ENCODE data around the gene SH2D3A. TPM values are rescaled to one million over a fixed set of nuclear protein-coding genes. Genes with fewer than 3 reads are reported as not detected.

Gene SH2D3A
- total and polyA plus RNA-seq, 2 of the 4 experiments (the other 2 are of a cell fraction) = under 0.01 to 0.09 TPM

DNA sequence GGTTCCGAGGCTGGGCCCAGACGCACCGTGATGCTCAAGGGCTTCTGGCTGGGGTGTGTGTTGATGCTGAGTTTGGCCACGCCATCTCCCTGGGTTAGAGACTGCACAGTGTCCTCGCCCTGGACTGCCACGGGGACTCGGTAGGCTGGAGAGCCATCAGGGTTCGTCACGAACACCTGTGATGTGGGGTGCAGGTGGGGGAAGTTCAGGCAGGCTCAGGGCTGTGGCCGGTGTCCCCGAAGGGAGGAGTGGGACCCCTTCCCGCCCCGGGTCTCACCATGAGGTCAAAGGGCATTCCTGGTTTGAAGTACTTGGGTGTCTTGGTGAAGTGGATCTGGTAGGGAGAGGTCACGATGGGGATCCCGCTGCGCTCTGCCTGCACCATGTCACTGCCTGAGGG, 55.0 kb downstream of the SH2D3A start:
- Histone ChIP-seq H3K18ac (ENCODE audit: low read depth, low read length) (no peak overlapping the region), H2AFZ (replicated peaks; ENCODE audit: low read length, poor library complexity) (no peak overlapping the region), H4K5ac (ENCODE audit: low read depth, low read length) (no peak overlapping the region), H4K20me1 (ENCODE audit: insufficient read depth, low read length) (no peaks in the 10 kb centered on the region), H3K27ac (ENCODE audit: insufficient read depth, low read length) (no peak overlapping the region), H3K14ac (replicated peaks; ENCODE audit: low read depth, low read length) (no peak overlapping the region), H3K23ac (ENCODE audit: low read depth, low read length) (no peak overlapping the region), H3K4me3 (ENCODE audit: insufficient read depth, low read depth, low read length) (no peak overlapping the region), H2BK120ac (ENCODE audit: low read depth, low read length) (no peak overlapping the region), H2BK5ac (ENCODE audit: low read depth, low read length, poor library complexity, severe bottlenecking) (no peak overlapping the region), H4K8ac (ENCODE audit: low read depth in 2 of 2, low read length in 2 of 2) (no peak overlapping the region), H3K36me3 (ENCODE audit: control insufficient read depth, insufficient read depth, low read length) (no peaks in the 10 kb centered on the region), H2BK15ac (ENCODE audit: low read depth, low read length) (no peak overlapping the region), H4K91ac (ENCODE audit: insufficient read depth, low read depth, low read length) (no peak overlapping the region), H2AK9ac (replicated peaks; ENCODE audit: low read depth, low read length, poor library complexity) (no peak overlapping the region), H3K9ac (ENCODE audit: low read depth, low read length) (no peak overlapping the region), H2AK5ac (ENCODE audit: low read depth, low read length) (no peak overlapping the region), H3K79me1 (ENCODE audit: low read depth in 1 of 2, low read length in 2 of 2) (no peaks in the 10 kb centered on the region), H3K4ac (ENCODE audit: low read depth, low read length) (no peak overlapping the region), H3K4me2 (ENCODE audit: low read depth, low read length) (no peak overlapping the region), H3K56ac (ENCODE audit: extremely low read depth, insufficient read depth, low read length) (no peak overlapping the region), H3K27me3 (ENCODE audit: control insufficient read depth, insufficient read depth, low read length) (peaks cover 2% of the 10 kb centered on the region; the same call in 1 of the 2 replicates), H3K9me1 (ENCODE audit: insufficient read depth, low read length) (no peaks in the 10 kb centered on the region), H2BK20ac (ENCODE audit: low read depth, low read length) (no peak overlapping the region), H3K9me3 (ENCODE audit: control insufficient read depth, insufficient read depth, low read length) (no peaks in the 10 kb centered on the region; the same call in 1 of the 2 replicates), H3K4me1 (ENCODE audit: control insufficient read depth, insufficient read depth, low read length) (no peaks in the 10 kb centered on the region)
- ATAC-seq (ENCODE audit: low read depth) = no peak
- intact Hi-C loops (cut with micrococcal nuclease) = no loop called here
- dilution Hi-C loops (cut with HindIII; ENCODE audit: low sequenced_read_pairs, unreplicated experiment) = no loop called here
- ChIA-PET POLR2A (ENCODE audit: unreplicated experiment) (no interaction called here), CTCF (no interaction called here)
- no peak for DNase-seq
- BruUV-seq (replicated peaks) = no TSS peak
- WGBS, 2 experiments (ENCODE audit: extremely low coverage in 2 of 2, insufficient read length in 1 of 2) = 70% methylated on average over 6 of the region's 16 CpGs; no CpG with 5 or more reads in 1 of the 2 experiments
- TF ChIP-seq MXI1 (IDR thresholded peaks at IDR 0.05; ENCODE audit: borderline replicate concordance, low read depth, low read length) (no peak), BHLHE40 (IDR thresholded peaks at IDR 0.05; ENCODE audit: low read depth, low read length) (no peak), MAFK (IDR thresholded peaks at IDR 0.05; ENCODE audit: low read depth, low read length) (no peak), RCOR1 (IDR thresholded peaks at IDR 0.05; ENCODE audit: insufficient replicate concordance, low read length) (no peak), MAZ (IDR thresholded peaks at IDR 0.05; ENCODE audit: borderline replicate concordance, low read depth, low read length) (no peak), NFE2L2 (IDR thresholded peaks at IDR 0.05; ENCODE audit: low read depth, low read length) (no peak), CEBPB (IDR thresholded peaks at IDR 0.05; ENCODE audit: low read depth, low read length) (no peak), CHD1 (IDR thresholded peaks at IDR 0.05; ENCODE audit: low read depth, low read length) (no peak), POLR2A (IDR thresholded peaks at IDR 0.05; ENCODE audit: low read depth, low read length) (no peak)
- TF ChIP-seq, protein P1, sequence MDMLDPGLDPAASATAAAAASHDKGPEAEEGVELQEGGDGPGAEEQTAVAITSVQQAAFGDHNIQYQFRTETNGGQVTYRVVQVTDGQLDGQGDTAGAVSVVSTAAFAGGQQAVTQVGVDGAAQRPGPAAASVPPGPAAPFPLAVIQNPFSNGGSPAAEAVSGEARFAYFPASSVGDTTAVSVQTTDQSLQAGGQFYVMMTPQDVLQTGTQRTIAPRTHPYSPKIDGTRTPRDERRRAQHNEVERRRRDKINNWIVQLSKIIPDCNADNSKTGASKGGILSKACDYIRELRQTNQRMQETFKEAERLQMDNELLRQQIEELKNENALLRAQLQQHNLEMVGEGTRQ (IDR thresholded peaks at IDR 0.05; ENCODE audit: low read depth, low read length) = no peak
- TF ChIP-seq, protein P2, sequence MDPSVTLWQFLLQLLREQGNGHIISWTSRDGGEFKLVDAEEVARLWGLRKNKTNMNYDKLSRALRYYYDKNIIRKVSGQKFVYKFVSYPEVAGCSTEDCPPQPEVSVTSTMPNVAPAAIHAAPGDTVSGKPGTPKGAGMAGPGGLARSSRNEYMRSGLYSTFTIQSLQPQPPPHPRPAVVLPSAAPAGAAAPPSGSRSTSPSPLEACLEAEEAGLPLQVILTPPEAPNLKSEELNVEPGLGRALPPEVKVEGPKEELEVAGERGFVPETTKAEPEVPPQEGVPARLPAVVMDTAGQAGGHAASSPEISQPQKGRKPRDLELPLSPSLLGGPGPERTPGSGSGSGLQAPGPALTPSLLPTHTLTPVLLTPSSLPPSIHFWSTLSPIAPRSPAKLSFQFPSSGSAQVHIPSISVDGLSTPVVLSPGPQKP (IDR thresholded peaks at IDR 0.05; ENCODE audit: borderline replicate concordance, low read depth, low read length) = no peak
- in situ Hi-C loops (cut with MboI; ENCODE audit: low sequenced_read_pairs) = no loop called here

All from IMR-90 (cell line).